AG09319 (cell line): ENCODE results near the gene ACSS2.

Experiments
- DNase-seq: peaks from one replicate; pipeline ENCODE4 v3.0.0-alpha.2; 2010; ENCODE audit warnings: low read depth; ENCODE audit errors: extremely low read depth
- CTCF ChIP-seq: IDR thresholded peaks from 2 replicates; pipeline ENCODE4 v1.5.1; 2011; ENCODE audit warnings: low read depth, mild to moderate bottlenecking, inconsistent platforms, low read length, moderate library complexity

The ACSS2 gene

GRCh38 chr20:34942301-34942700, 65.9 kb downstream of the ACSS2 start:
- TF ChIP-seq CTCF, result no peak
- no peak for DNase-seq

- DNase-seq, result no peak
- TF ChIP-seq CTCF, result no peak
Observed at GRCh38 chr20:34943808-34944567, 67.6 kb downstream of the ACSS2 start.

DNA sequence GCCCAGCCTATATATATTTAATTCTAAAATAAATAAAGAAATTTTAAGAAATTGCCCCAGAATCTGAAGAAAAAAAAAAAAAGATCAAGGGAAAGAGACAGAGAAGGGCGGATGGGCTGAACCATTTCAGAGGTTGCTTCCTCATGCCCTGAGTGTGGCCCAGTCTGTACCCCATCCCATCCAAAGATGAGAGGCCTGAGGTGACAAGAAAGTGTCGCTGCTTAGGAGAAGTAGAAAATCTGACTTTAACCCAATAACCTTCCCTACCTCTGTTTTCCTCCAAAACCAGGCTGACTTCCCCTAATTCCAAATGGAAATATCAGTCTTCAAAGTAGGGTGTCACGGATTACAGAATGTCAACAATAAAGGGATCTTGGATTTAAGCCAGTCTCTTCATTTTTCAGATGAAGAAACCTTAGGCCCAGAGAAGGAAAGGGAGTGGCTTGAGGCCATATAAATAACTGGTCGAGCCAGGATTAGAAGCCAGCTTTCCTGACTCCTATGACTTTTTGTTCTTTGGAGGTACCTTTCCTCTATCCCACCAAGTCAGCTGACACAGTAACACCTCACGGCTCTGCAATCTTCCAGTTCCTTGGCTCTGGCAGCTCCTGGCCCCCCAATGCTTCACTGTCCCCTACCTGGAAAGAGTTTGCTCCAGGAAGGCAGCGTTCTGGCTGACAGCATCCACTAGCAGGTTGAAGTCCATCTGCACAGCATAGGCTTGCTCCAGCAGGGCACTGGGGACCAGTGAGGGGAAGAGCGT, 69.1 kb downstream of the ACSS2 start:
- no peak for DNase-seq
- TF ChIP-seq CTCF, result no peak

GRCh38 chr20:34946661-34947060, 70.2 kb downstream of the ACSS2 start:
- DNase-seq, result no peak
- no peak for TF ChIP-seq CTCF

- DNase-seq, result no peak
- TF ChIP-seq CTCF, result no peak
Observed at GRCh38 chr20:34947336-34947735, 70.9 kb downstream of the ACSS2 start.

- peak; percentile 44 for DNase-seq
- peak; percentile 22 for TF ChIP-seq CTCF
Observed at GRCh38 chr20:34948030-34948429, 71.6 kb downstream of the ACSS2 start.

DNA sequence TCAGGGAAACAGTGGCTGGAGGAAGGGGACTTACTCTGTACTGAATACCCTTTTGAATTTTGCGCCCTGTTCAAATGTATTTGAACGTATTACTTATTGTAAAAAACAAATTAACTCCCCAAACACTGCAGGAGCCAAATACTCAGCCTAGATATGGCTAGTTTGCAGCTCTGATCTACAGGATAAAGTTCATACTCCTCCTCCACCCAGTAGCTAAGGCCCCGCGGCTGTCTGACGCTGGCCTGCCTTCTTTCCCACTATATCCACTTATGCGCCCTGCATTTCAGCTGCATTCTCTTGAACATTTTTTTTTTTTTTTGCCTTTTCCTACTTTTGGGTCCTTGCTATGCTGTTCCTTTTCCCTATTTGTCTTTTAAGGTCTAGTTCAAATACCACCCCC, 72.7 kb downstream of the ACSS2 start:
- no peak for TF ChIP-seq CTCF
- no peak for DNase-seq
